Pancreas (tissue), 10 donors: ENCODE measurements around the gene KIF5C. TPM values are rescaled to one million over a fixed set of nuclear protein-coding genes. Genes with fewer than 3 reads are reported as not detected.

Experiments used
- ATAC-seq, 4 donors: fragments of 200-7000 bp; cut with Tn5 transposase; one replicate each; pipeline versions ENCODE4 v1.8.0 to v1.9.1; 2020; ENCODE audit warnings: mild to moderate bottlenecking in 4 of 4, moderate library complexity in 4 of 4
- DNase-seq, 6 donors: peaks; one replicate each; pipeline ENCODE4 v3.0.0-alpha.2; 2020
- FAIRE-seq: peaks from 2 replicates; lab custom pipeline; 2012; peaks lifted over from hg19 to GRCh38; lab: Jason Lieb, UNC
- H3K27ac ChIP-seq, 4 donors: fragments of 200-600 bp; sonication (generic); 1 replicate in 3 of 4; 2 replicates in 1 of 4; pipeline versions ENCODE4 v1.5.0 to v1.8.0; 2020
- H3K27me3 ChIP-seq, 4 donors: fragments of 200-600 bp; one replicate each; pipeline ENCODE4 v1.8.0; 2021
- H3K36me3 ChIP-seq, 3 donors: fragments of 200-600 bp; sonication (generic) in 1 of 3; one replicate each; pipeline versions ENCODE4 v1.5.0 to v1.8.0; 2020 to 2021
- H3K4me1 ChIP-seq, 3 donors: fragments of 200-600 bp; one replicate each; pipeline ENCODE4 v1.8.0; 2021
- H3K4me3 ChIP-seq, 4 donors: fragments of 200-600 bp; sonication (generic) in 2 of 4; one replicate each; pipeline versions ENCODE4 v1.5.0 to v1.8.0; 2020 to 2021
- H3K9me3 ChIP-seq, 4 donors: fragments of 200-600 bp; one replicate each; pipeline ENCODE4 v1.8.0; 2021
- CTCF ChIP-seq, 4 donors: fragments of 200-600 bp; sonication (generic) in 3 of 4; IDR thresholded peaks; one replicate each; pipeline versions ENCODE4 v1.5.0 to v1.8.0; 2021; ENCODE audit warnings: antibody characterized with exemption in 4 of 4
- WGBS, 2 donors: extraction: QIAGEN DNeasy Blood & Tissue Kit; methylation state at CpG; one replicate each; pipeline ENCODE4 v1.1.7; 2013; 5-methylcytosine and 5-hydroxymethylcytosine counted together
- intact Hi-C, 3 donors: fragments of 100-400 bp; cut with DNase I; formaldehyde crosslinking; loops; one replicate each; pipeline versions ENCODE4 v1.11.1 to v1.14.2; 2022
- polyA plus RNA-seq, 2 donors: library from polyadenylated mRNA; stranded (reverse); fragments of 200-250 nt; gene quantifications; one replicate each; pipeline ENCODE4 v1.2.3, GENCODE V29; 2013
- total RNA-seq, 6 donors: library from RNA; stranded (reverse); fragmentation: NEBNext Ultra II Directional in 4 of 6; extraction: Animal tissue kit (Norgen Biotek cat#: 25700) in 4 of 6; gene quantifications; one replicate each; pipeline versions ENCODE4 v1.2.1 to v1.2.4, GENCODE V29; 2021 to 2023
- donor health status: healthy with polysubstance abuse.
- donor health status: DM: no; HTN: no; CAD: no; lungs with moderate emphysema.
- donor health status: DM: no; HTN: no; CAD: no.
- donor health status: control.
- donor health status: control.
- donor health status: Bipolar disorder and iron deficiency.
- donor health status: DM: yes; HTN: yes; CAD: no.
- donor health status: DM: no; HTN: no; CAD: no.
- donor health status: DM: no; HTN: no; CAD: no.
- donor health status: DM: yes; HTN: yes; CAD: no.

KIF5C gene
- total and polyA plus RNA-seq, 8 donors = 0.88 to 10.2 (median 2.8) TPM

- FAIRE-seq = no peak
- no peak for DNase-seq
- intact Hi-C loops = no loop called here
- Histone ChIP-seq H3K27me3 (no peaks in the 10 kb centered on the region), H3K4me3 (no peak overlapping the region), H3K9me3 (no peaks in the 10 kb centered on the region), H3K4me1 (no peaks in the 10 kb centered on the region), H3K36me3 (no peaks in the 10 kb centered on the region), H3K27ac (no peak overlapping the region)
- 92% methylated on average over 5 of the region's 5 CpGs for WGBS, 2 donors
- ATAC-seq = no peak
- no peak for TF ChIP-seq CTCF (IDR thresholded peaks at IDR 0.05)
These were observed 183.9 kb downstream of the KIF5C start for GRCh38 chr2:149058936-149059335.

- Histone ChIP-seq H3K4me3 (no peak overlapping the region), H3K4me1 (no peaks in the 10 kb centered on the region), H3K36me3 (no peaks in the 10 kb centered on the region), H3K9me3 (no peaks in the 10 kb centered on the region), H3K27ac (no peak overlapping the region), H3K27me3 (no peaks in the 10 kb centered on the region)
- no peak for ATAC-seq
- no peak for DNase-seq
- intact Hi-C loops = no loop called here
- no peak for TF ChIP-seq CTCF (IDR thresholded peaks at IDR 0.05)
- no peak for FAIRE-seq
- 76 to 92% methylated on average over 1 of the region's 1 CpG for WGBS, 2 donors
These were observed 184.8 kb downstream of the KIF5C start for GRCh38 chr2:149059822-149060221.

- Histone ChIP-seq H3K27ac (no peak overlapping the region), H3K36me3 (no peaks in the 10 kb centered on the region), H3K4me3 (no peak overlapping the region), H3K9me3 (no peaks in the 10 kb centered on the region), H3K27me3 (no peaks in the 10 kb centered on the region), H3K4me1 (no peaks in the 10 kb centered on the region)
- WGBS, 2 donors = 89 to 91% methylated on average over 2 of the region's 2 CpGs
- DNase-seq (no peak), ATAC-seq (no peak), FAIRE-seq (no peak)
- TF ChIP-seq CTCF (IDR thresholded peaks at IDR 0.05) = no peak
- intact Hi-C loops = no loop called here
These were observed 186.2 kb downstream of the KIF5C start for GRCh38 chr2:149061133-149061745.

- intact Hi-C loops = no loop called here
- no peak for ATAC-seq
- FAIRE-seq = no peak
These were observed 187.5 kb downstream of the KIF5C start for GRCh38 chr2:149062531-149062930.

More at GRCh38 chr2:149062531-149062930, 187.5 kb downstream of the KIF5C start:
- 71 to 76% methylated on average over 3 of the region's 3 CpGs for WGBS, 2 donors
- Histone ChIP-seq H3K27me3 (no peaks in the 10 kb centered on the region), H3K27ac (no peak overlapping the region), H3K4me3 (no peak overlapping the region), H3K9me3 (no peaks in the 10 kb centered on the region), H3K36me3 (no peaks in the 10 kb centered on the region), H3K4me1 (no peaks in the 10 kb centered on the region)
- DNase-seq = no peak
- no peak for TF ChIP-seq CTCF (IDR thresholded peaks at IDR 0.05)
